Measurements from ENCODE around the gene MXD4. TPM values are rescaled to one million over a fixed set of nuclear protein-coding genes. Genes with fewer than 3 reads are reported as not detected.

Gene MXD4
- total and polyA plus RNA-seq, 2 of the 13 experiments (the other 11 are each of a cell fraction or from before 2014, with no cell fraction given) = 29.0 to 31.3 TPM

GRCh38 chr4:2262145-2262943, 435 bp upstream of the MXD4 start (continued):
- TF ChIP-seq NFAT5 (CRISPR knock-in tag; IDR thresholded peaks at IDR 0.05) (peak; percentile 43; the same call in 1 of the 2 replicates), KLF6 (CRISPR knock-in tag; IDR thresholded peaks at IDR 0.05) (0 out of 2 replicates have a peak, but pooled peaks have one; percentile 48), ZBTB43 (CRISPR knock-in tag; conservative IDR thresholded peaks at IDR 0.05) (peak; percentile 65; the same call in 1 of the 2 replicates), KLF15 (CRISPR knock-in tag; IDR thresholded peaks at IDR 0.05; ENCODE audit: borderline replicate concordance) (0 out of 2 replicates have a peak, but pooled peaks have one; percentile 33), ZNF430 (CRISPR knock-in tag; IDR thresholded peaks at IDR 0.05) (peak; percentile 46; the same call in 1 of the 2 replicates), GATA4 (IDR thresholded peaks at IDR 0.05; ENCODE audit: borderline replicate concordance, low read depth) (peak; percentile 19; the same call in 1 of the 2 replicates), GABPB1 (CRISPR knock-in tag; IDR thresholded peaks at IDR 0.05) (peak; percentile 83), FOXA1 (IDR thresholded peaks at IDR 0.05) (no peak), FOXA1 (CRISPR knock-in tag; IDR thresholded peaks at IDR 0.05) (0 out of 2 replicates have a peak, but pooled peaks have one; percentile 39), ZNF775 (CRISPR knock-in tag; IDR thresholded peaks at IDR 0.05; ENCODE audit: borderline replicate concordance) (no peak), ZNF512 (CRISPR knock-in tag; IDR thresholded peaks at IDR 0.05) (no peak), KDM5B (CRISPR knock-in tag; IDR thresholded peaks at IDR 0.05; ENCODE audit: borderline replicate concordance) (peak; percentile 93), FOXP1 (IDR thresholded peaks at IDR 0.05) (no peak), FOXP1 (CRISPR knock-in tag; IDR thresholded peaks at IDR 0.05) (no peak), NR2F1 (CRISPR knock-in tag; IDR thresholded peaks at IDR 0.05) (no peak), E2F2 (CRISPR knock-in tag; IDR thresholded peaks at IDR 0.05; ENCODE audit: borderline replicate concordance) (peak; percentile 52; the same call in 1 of the 2 replicates), AGO2 (optimal IDR thresholded peaks at IDR 0.05; ENCODE audit: low read depth, low read length) (peak; percentile 66)

Measured in HepG2 (cell line).